ENCODE data around the gene SPAG16.
"Not testable (repeated sequence)": the region's sequence is repeated elsewhere in the genome, so short reads cannot be mapped to it uniquely, and the experiment has no call there.

SPAG16 gene

GRCh38 chr2:213664817-213665216 is 380.6 kb downstream of the SPAG16 start:
- no peak for DNase-seq (ENCODE audit: low read depth, low spot score)
- TF ChIP-seq FOXP2 (optimal IDR thresholded peaks at IDR 0.05; ENCODE audit: control extremely low read depth, extremely low read length, insufficient read depth) = no peak
- TF ChIP-seq POLR2AphosphoS5 (IDR thresholded peaks at IDR 0.05; ENCODE audit: borderline replicate concordance, low read depth, low read length) = no peak
- no peak for TF ChIP-seq EZH2 (IDR thresholded peaks at IDR 0.05)
- no peak overlapping the region for H3K4me3 ChIP-seq
- H3K9ac ChIP-seq (ENCODE audit: insufficient read length) = no peak overlapping the region
- no peak overlapping the region for H3K27ac ChIP-seq
- no peaks in the 10 kb centered on the region for H3K36me3 ChIP-seq (ENCODE audit: insufficient read depth, low read length)
- no peaks in the 10 kb centered on the region for H3K9me3 ChIP-seq (ENCODE audit: low read depth, low read length)

- Histone ChIP-seq H3K9ac (ENCODE audit: insufficient read length) (no peak overlapping the region), H3K36me3 (ENCODE audit: insufficient read depth, low read length) (no peaks in the 10 kb centered on the region), H3K27ac (no peak overlapping the region), H3K9me3 (ENCODE audit: low read depth, low read length) (no peaks in the 10 kb centered on the region), H3K4me3 (no peak overlapping the region)
- TF ChIP-seq EZH2 (IDR thresholded peaks at IDR 0.05) = no peak
- no peak for TF ChIP-seq FOXP2 (optimal IDR thresholded peaks at IDR 0.05; ENCODE audit: control extremely low read depth, extremely low read length, insufficient read depth)
- TF ChIP-seq POLR2AphosphoS5 (IDR thresholded peaks at IDR 0.05; ENCODE audit: borderline replicate concordance, low read depth, low read length) = no peak
- DNase-seq (ENCODE audit: low read depth, low spot score) = no peak
These were observed 385.4 kb downstream of the SPAG16 start for GRCh38 chr2:213669657-213670056.

- Histone ChIP-seq H3K9me3 (ENCODE audit: low read depth, low read length) (no peaks in the 10 kb centered on the region), H3K36me3 (ENCODE audit: insufficient read depth, low read length) (no peaks in the 10 kb centered on the region), H3K9ac (ENCODE audit: insufficient read length) (no peak overlapping the region), H3K27ac (no peak overlapping the region), H3K4me3 (no peak overlapping the region)
- TF ChIP-seq POLR2AphosphoS5 (IDR thresholded peaks at IDR 0.05; ENCODE audit: borderline replicate concordance, low read depth, low read length) = no peak
- no peak for TF ChIP-seq FOXP2 (optimal IDR thresholded peaks at IDR 0.05; ENCODE audit: control extremely low read depth, extremely low read length, insufficient read depth)
- TF ChIP-seq EZH2 (IDR thresholded peaks at IDR 0.05) = no peak
- no peak for DNase-seq (ENCODE audit: low read depth, low spot score)
These were observed 394.4 kb downstream of the SPAG16 start for GRCh38 chr2:213678437-213679218.

GRCh38 chr2:213679894-213680293 is 395.6 kb downstream of the SPAG16 start:
- Histone ChIP-seq H3K9me3 (ENCODE audit: low read depth, low read length) (no peaks in the 10 kb centered on the region), H3K9ac (ENCODE audit: insufficient read length) (no peak overlapping the region), H3K27ac (no peak overlapping the region), H3K4me3 (no peak overlapping the region), H3K36me3 (ENCODE audit: insufficient read depth, low read length) (no peaks in the 10 kb centered on the region)
- no peak for DNase-seq (ENCODE audit: low read depth, low spot score)
- TF ChIP-seq POLR2AphosphoS5 (IDR thresholded peaks at IDR 0.05; ENCODE audit: borderline replicate concordance, low read depth, low read length) (no peak), FOXP2 (optimal IDR thresholded peaks at IDR 0.05; ENCODE audit: control extremely low read depth, extremely low read length, insufficient read depth) (no peak), EZH2 (IDR thresholded peaks at IDR 0.05) (no peak)

GRCh38 chr2:213682276-213682675 is 398.0 kb downstream of the SPAG16 start:
- Histone ChIP-seq H3K9ac (ENCODE audit: insufficient read length) (no peak overlapping the region), H3K36me3 (ENCODE audit: insufficient read depth, low read length) (no peaks in the 10 kb centered on the region), H3K9me3 (ENCODE audit: low read depth, low read length) (no peaks in the 10 kb centered on the region), H3K27ac (no peak overlapping the region), H3K4me3 (no peak overlapping the region)
- TF ChIP-seq EZH2 (IDR thresholded peaks at IDR 0.05) = no peak
- no peak for TF ChIP-seq FOXP2 (optimal IDR thresholded peaks at IDR 0.05; ENCODE audit: control extremely low read depth, extremely low read length, insufficient read depth)
- no peak for TF ChIP-seq POLR2AphosphoS5 (IDR thresholded peaks at IDR 0.05; ENCODE audit: borderline replicate concordance, low read depth, low read length)
- DNase-seq (ENCODE audit: low read depth, low spot score) = no peak

GRCh38 chr2:213688133-213688532 is 403.9 kb downstream of the SPAG16 start:
- H3K27ac ChIP-seq = no peak overlapping the region
- no peaks in the 10 kb centered on the region for H3K36me3 ChIP-seq (ENCODE audit: insufficient read depth, low read length)
- TF ChIP-seq FOXP2 (optimal IDR thresholded peaks at IDR 0.05; ENCODE audit: control extremely low read depth, extremely low read length, insufficient read depth) (no peak), POLR2AphosphoS5 (IDR thresholded peaks at IDR 0.05; ENCODE audit: borderline replicate concordance, low read depth, low read length) (no peak), EZH2 (IDR thresholded peaks at IDR 0.05) (no peak)
- no peak overlapping the region for H3K9ac ChIP-seq (ENCODE audit: insufficient read length)
- DNase-seq (ENCODE audit: low read depth, low spot score) = no peak
- no peak overlapping the region for H3K4me3 ChIP-seq
- no peaks in the 10 kb centered on the region for H3K9me3 ChIP-seq (ENCODE audit: low read depth, low read length)

GRCh38 chr2:213688825-213689224 is 404.6 kb downstream of the SPAG16 start:
- H3K9ac ChIP-seq (ENCODE audit: insufficient read length); H3K9me3 ChIP-seq (ENCODE audit: low read depth, low read length); H3K36me3 ChIP-seq (ENCODE audit: insufficient read depth, low read length); H3K27ac ChIP-seq; H3K4me3 ChIP-seq; DNase-seq (ENCODE audit: low read depth, low spot score): not testable (repeated sequence)

GRCh38 chr2:213689585-213689984 is 405.3 kb downstream of the SPAG16 start:
- no peak overlapping the region for H3K27ac ChIP-seq
- no peak for TF ChIP-seq EZH2 (IDR thresholded peaks at IDR 0.05)
- TF ChIP-seq POLR2AphosphoS5 (IDR thresholded peaks at IDR 0.05; ENCODE audit: borderline replicate concordance, low read depth, low read length) = no peak
- TF ChIP-seq FOXP2 (optimal IDR thresholded peaks at IDR 0.05; ENCODE audit: control extremely low read depth, extremely low read length, insufficient read depth) = no peak
- no peaks in the 10 kb centered on the region for H3K9me3 ChIP-seq (ENCODE audit: low read depth, low read length)
- H3K36me3 ChIP-seq (ENCODE audit: insufficient read depth, low read length) = no peaks in the 10 kb centered on the region
- no peak for DNase-seq (ENCODE audit: low read depth, low spot score)
- H3K4me3 ChIP-seq = no peak overlapping the region
- no peak overlapping the region for H3K9ac ChIP-seq (ENCODE audit: insufficient read length)

GRCh38 chr2:213691351-213691750 is 407.1 kb downstream of the SPAG16 start:
- no peak for TF ChIP-seq EZH2 (IDR thresholded peaks at IDR 0.05)
- no peak for TF ChIP-seq POLR2AphosphoS5 (IDR thresholded peaks at IDR 0.05; ENCODE audit: borderline replicate concordance, low read depth, low read length)
- no peak for TF ChIP-seq FOXP2 (optimal IDR thresholded peaks at IDR 0.05; ENCODE audit: control extremely low read depth, extremely low read length, insufficient read depth)
- H3K4me3 ChIP-seq = no peak overlapping the region
- H3K36me3 ChIP-seq (ENCODE audit: insufficient read depth, low read length) = no peaks in the 10 kb centered on the region
- no peak for DNase-seq (ENCODE audit: low read depth, low spot score)
- no peak overlapping the region for H3K27ac ChIP-seq
- H3K9ac ChIP-seq (ENCODE audit: insufficient read length) = no peak overlapping the region
- H3K9me3 ChIP-seq (ENCODE audit: low read depth, low read length) = no peaks in the 10 kb centered on the region
